Measurements from ENCODE around the gene TMEM59L.
A peak's percentile ranks its signal among the peaks of the same experiment; 100 is the strongest.

TMEM59L gene

DNA sequence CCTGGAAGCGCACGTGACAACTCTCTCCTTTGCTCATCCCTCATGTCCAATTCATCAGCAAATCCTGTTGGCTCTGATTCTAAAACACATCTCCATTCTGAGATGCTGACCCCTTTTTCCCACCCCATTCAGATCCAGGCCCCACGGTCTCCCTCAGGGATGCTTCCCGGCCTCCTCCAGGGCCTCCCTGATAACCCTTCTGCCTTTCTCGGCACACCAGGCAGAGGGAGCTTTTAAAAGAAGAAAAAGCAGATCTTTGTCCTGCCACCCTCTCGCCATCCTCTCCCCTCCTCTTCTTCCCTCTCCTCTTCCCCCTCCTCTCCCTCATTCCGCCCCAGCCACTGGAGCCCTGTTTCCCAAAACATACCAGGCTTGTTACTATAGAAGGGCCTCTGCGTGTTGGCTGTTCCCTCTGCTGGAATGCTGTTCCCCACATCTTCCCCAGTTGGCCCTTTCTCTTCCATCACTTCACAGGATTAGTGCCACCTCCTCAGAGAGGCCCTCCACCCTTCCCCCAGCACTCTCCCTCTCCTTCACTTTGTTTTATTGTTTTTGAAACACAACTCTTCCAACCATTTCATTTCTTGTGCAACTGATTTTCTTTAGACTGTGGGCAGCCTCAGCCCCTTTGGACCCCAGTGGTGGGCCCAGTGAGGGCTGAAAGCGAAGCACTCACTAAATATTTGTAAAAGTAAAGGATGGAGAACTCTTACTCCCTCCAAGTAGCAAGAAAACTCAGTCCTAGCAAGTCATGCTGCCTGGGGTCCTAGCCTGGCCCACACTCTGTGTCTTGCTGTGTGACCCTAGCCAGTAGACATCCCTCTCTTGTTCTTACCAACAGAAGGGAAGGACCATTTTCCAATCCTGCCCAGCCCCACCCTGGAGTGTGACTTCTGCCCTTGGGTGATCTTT, 3.6 kb upstream of the TMEM59L start:
- DNase-seq (ENCODE audit: low spot score): no peak

DNA sequence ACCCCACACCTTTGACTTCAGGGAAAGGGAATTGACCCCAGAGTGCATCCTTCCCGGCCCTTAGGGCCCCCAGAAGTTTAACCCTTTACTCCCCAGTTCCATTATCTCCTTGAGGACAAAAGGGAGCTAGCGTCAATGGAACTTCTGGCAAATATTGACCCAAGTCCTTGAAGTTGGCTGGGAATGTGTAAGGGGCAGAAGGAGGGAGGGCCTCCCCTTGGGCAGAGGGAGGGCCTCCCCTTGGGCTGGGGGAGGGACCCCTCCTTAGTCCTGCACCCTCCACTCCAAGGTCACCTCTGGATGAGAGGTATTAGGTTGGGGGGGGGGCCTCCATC, 3.0 kb upstream of the TMEM59L start:
- DNase-seq (ENCODE audit: low spot score): no peak

DNA sequence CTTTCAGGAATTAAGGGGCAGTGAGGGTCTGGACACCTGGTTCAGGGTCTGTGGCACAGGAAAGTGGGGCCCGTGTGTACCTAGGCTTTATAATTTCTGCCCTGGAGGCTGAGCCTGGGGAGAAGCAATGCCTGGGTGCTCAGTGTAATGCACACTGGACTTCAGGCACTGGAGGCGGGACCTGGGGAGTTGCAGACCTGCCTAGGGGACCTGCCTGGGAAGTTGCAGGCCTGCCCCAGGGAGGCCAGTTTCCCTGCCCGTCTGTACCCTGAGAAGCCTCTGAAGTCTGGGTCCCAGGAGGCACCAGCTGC, 2.5 kb upstream of the TMEM59L start:
- no peak for DNase-seq (ENCODE audit: low spot score)

DNA sequence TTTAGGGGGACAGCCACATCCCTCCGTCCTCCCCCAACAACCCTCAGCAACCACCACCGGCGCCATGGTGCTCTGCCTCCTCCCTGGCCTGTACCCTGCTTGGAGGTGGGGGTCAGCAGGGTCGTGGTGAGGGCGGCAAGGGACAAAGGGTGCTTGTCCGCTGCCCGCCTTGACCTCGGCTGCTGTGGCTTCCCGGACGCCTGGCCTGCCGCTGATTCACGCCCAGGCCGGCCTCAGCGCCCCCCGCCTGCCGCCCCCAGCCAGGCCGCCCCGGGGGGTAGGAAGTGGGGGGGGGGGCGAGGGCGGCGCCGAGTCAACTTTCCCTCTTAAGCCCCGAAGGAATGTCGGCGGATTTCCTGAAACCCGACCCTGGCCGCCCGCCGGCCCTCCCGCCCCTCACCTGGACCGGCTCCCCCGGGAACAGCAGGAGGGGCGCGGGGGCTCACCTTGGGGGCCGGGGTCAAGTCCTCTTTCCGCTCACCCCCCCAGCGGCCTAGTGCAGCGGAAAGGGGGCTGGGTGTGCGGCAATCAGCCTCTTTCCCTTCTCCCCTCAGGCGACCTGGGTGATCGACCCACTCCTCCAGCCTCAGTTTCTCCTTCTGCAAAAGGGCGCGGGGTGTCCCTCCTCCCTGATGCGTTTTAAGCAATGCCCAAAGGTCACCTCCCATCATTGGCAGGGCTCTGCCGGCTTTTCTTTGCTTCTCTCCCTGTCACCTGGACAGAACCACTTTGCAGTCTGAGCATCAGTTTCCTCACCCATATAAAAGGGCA, 1.9 kb upstream of the TMEM59L start:
- no peak for DNase-seq (ENCODE audit: low spot score)

DNA sequence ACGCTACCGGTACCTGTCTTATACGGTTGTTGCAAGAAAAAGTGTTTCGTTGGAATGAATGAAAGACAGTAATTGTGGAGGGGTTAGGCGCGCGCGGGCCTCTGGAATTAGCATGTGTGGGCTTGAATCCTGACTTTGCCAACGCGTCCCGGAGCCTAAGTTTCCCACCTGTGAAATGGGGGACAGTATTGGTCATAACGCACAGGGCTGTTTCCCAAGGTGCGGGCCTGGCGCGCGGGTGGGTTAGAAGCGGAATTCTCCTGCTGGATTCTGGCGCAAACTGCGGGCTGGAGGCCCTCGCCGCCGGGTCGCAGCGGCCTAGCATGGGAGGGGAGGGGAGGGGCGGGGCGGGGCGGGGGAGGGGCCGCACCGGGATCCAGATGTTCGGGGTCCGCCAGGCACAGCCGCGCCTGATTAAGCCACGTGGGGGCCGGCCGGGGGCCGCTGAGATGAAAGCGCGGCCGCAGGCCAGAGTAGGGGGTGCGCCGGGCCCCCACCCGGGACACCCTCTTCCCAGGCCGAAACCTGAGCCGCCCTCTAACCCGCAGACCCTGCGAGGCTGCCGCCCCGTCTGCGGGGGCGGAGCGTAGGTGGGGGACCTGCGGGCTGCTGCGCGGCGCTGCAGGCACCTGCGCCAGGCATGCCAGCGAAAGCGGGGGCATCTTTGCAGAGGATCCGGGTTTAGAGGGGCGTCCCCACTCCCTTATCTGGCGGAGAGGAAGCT, 1.2 kb upstream of the TMEM59L start:
- DNase-seq (ENCODE audit: low spot score): no peak

DNA sequence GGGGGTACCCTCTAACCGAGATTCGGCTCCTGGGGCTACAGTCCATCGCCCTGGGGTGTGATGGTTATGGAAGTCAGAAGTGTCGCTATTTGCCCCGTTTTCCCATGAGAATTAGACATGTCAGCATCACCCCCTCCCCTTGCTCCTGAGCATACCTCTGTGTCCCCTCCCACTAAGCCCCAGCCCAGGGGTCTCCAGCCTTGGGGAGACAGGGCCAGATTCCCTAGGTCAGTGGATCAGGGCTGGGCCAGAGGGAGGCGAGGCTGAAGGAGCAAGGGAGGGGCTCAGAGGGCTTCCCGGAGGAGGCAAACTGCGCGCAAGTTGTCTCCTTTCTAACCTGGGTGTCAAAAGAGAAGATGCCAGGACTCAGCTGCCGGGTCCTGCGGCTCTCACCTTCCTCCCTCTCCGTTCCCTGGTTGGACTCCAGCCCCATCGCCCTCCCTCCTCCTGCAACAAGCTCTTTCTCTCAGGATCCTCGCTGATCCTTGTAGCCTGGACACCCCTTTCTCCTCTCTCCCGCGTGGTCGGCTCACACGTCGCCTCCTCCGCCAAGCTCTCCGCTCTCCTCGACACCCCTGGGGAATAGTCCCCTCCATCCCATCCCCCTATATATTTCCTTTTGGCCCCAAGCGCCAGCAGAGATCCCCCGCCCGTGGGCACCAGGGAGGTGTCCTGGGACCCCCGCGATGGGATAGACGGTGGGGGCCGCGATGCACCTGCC, 459 bp upstream of the TMEM59L start:
- DNase-seq (ENCODE audit: low spot score): no peak

DNA sequence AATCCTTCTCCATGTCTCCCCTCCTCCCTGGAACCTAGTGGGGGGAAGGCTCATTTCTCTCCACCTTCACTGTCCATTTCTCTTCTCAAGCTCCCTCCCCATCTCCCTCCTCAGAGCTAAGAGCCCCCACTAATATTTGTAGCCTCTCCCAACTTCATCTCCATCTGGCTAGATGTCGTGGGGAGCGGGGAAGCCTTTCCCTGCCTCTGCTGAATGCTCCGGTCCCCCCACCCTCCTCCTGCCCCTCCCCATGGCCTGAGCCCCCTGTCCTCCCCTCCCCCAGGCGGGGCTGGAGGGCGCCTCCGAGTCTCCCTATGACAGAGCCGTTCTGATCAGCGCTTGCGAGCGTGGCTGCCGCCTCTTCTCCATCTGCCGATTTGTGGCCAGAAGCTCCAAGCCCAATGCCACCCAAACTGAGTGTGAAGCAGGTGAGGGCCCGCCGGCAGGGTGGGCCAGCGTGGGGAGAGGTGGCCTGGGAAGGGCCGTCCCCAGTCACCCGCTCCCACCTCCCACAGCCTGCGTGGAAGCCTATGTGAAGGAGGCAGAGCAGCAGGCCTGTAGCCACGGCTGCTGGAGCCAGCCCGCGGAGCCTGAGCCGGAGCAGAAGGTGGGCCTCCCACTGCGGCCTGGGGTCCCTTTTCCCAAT, 1.0 kb downstream of the TMEM59L start:
- no peak for DNase-seq (ENCODE audit: low spot score)

DNA sequence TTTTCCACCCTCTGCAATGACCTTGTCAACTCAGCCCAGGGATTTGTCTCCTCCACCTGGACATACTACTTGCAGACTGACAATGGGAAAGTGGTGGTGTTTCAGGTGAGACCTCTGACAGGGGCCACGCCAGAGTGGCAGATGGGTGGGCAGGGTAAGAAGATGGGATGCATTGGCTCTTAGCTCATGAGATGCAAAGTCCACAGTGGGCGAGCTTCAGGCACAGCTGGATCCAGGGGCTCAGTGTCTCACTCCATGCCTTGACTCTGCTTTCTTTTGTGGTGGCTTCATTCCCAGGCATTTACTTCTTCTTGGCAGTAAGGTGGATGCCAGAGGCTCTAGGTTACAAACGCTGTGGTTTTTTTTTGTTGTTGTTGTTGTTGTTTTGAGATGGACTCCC, 3.4 kb downstream of the TMEM59L start:
- DNase-seq (ENCODE audit: low spot score): no peak

DNA sequence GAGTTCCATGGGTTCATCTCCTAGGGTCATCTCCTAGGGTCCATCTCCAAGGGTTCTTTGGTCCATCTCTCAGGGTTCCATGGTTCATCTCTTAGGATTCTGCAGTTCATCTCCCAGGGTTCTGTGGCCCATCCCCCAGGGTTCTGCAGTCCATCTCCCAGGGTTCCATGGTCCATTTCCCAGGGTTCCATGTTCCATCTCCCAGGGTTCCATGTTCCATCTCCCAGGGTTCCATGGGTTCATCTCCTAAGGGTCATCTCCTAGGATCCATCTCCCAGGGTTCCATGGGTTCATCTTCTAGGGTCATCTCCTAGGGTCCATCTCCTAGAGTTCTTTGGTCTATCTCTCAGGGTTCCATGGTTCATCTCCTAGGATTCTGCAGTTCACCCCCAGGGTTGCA, 4.9 kb downstream of the TMEM59L start:
- no peak for DNase-seq (ENCODE audit: low spot score)

DNA sequence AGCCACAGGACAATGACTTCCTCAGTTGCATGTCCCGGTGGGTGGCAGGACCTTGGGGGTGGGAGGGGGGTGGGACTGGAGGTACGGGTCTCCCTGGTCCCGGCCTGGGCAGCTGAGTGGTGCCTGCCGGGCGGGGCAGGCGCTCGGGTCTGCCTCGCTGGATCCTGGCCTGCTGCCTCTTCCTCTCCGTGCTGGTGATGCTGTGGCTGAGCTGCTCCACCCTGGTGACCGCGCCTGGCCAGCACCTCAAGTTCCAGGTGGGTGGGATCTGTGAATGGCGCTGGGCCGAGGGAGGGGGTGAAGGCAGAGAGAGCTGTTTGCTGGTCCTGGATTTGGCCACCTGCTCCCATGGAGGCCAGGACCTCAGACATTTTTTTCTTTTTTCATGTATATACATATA, 5.6 kb downstream of the TMEM59L start:
- no peak for DNase-seq (ENCODE audit: low spot score)

DNA sequence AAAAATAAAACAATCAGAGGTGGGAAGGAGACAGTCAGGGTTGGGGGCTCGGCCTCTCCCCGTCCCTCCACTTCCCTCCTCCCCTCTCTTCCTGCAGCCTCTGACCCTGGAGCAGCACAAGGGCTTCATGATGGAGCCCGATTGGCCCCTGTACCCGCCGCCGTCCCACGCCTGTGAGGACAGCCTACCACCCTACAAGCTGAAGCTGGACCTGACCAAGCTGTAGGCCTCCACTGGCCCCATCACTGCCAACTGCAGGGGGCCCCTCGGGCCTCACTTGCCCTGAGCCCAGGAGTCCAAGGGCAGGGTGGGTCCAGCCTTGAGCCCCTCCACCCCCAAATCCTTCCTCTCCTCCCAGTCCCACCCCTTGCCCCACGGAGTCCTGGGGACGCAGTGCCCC, 7.6 kb downstream of the TMEM59L start:
- DNase-seq (ENCODE audit: low spot score): no peak

DNA sequence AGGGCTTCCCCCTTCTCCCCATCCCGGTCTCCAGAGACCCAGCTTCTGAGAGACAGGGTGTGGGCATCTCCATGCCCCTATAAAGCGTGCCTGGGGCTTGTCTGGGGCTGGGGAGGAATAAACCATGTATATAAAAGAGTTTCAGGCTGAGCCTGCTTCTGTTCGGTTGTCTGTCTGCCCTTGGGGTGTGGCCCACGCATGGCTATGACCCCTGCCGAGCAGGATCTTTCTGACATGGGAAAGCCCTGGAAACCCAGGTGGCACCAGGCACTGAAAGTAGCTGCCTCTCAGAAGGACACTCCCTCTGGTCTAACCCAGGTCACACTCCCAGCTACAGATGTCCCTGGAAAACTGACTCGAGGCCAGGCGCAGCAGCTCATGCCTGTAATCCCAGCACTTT, 8.2 kb downstream of the TMEM59L start:
- DNase-seq (ENCODE audit: low spot score): no peak

DNA sequence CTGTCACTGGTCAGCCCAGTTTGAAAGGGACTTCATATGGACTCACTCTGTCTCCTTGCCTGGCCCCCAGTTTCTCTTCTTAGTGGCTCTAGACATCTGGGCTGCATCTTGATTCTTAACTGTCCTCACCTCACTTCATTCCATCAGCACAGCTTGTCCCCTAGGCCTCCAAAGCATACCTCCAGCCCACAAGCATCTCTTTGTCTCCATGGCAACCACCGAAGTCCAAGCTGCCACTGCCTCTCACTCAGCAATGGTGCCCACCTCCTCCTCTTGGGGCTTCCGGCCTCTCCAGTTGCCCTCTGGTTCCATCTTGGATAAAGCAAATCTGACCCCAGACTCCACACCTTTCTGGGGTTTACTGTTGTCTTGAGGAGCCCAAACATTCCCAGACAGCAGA, 14.2 kb downstream of the TMEM59L start:
- no peak for DNase-seq (ENCODE audit: low spot score)

DNA sequence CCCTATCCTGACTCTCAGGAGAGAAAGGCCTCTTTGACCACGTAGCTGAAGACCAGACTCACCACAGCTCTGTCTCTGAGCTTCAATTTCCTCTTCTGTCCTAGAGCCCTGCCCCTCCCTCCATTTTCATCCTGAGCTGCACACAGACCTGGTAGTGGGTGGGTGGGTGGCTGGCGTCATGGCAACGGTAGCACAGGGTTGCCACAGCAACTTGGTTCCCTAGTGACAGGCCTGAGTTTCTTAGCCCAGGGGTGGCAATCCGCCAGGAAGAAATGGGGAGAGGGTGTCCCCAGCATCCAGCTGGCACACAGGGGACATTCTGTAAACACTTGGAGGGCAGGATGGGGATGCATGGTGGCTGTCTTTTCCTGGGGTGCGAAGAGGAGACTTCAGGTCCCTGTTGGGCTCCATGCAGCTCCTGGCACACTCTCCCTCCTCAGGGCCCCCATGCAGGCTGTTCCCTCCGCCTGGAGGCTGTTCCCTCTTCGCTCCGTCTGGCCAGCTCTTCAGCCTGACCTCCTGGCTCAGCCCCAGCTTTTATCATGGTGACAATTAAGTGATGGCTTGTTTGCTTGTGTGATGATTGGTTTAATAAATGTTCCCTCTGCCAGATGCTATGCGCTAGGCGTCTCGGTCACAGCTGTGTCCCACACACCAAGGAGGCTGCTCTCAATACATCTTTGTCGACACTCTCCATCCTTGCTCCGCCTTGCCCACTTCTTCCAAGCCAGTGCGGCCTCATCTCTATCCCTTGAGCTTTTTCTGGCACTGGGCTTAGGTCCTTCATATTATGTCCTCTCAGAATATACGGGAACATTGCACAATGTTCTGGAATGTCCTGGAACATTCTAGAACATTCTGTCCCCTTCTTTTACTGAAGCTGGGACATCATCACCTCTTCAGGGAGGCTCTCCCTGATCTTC, 16.8 kb downstream of the TMEM59L start:
- DNase-seq (ENCODE audit: low spot score): no peak

DNA sequence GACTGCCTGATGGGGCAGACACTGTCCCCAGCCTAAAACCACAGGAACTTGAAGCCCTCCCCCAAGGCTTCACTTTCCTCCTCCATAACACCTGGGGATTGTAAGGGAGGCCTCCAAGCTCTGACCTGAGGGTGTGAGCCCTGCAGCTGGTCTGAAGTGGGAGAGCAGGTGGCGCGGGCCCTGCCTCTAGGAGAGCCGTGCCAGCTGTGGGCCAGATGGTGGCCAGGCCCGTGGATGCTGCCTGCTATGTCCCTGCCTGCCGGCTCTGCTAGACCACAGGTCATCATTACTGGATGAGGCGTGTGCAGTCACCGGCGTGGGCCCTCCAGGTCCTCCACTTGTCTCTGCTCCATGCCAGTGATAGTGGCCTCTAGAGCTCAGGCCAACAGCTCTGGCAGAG, 20.7 kb downstream of the TMEM59L start:
- peak; percentile 21 for DNase-seq (ENCODE audit: low spot score)

DNA sequence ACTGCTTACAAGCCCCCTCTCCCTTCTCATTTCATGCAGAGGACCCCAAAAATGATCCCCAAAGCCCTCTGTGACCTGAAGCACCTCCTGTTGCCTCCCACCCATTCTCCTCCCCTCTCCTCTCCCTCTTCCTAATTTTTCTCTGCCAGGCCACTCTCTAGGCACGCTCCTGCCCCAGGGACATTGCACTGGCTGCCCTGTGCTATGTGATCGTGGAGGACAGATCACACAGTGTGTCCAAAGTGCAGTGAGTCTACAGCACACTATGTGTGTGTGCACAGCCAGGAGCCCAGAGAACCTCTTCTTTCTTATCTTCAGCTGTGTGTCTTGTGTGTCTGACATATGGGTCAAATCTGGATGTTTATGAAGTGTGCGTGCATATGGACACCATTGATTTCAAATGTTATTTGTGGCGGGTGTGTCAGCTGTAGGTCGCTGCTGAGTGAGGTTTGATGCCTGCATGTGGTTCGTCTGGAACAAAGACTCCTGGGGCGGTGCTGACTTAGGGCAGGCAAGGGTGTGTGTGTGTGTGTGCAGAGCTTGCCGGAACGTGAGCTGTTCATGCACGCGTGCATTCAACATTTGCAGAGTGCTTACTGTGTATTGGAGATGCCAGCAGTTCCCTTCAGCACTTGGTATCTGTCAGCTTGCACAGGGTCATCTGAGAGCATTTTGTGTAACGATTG, 22.1 kb downstream of the TMEM59L start:
- DNase-seq (ENCODE audit: low spot score): peak; percentile 61

DNA sequence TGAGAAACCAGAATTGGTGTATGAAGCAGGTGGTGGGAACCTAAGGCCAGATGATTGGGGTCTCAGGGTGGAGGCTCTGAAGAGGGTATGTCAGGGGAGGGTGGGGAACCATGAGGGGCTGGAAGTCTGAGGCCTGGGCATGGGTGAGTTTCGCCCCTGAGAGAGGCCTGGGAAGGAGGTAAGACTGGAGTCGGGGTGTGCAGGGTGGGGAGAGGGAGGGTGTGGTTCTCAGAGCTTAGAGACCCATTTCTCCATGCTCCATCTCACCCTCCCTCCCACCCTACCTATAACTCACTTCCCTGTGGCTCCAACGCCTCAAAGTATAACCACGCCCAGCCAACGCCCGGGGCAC, 23.1 kb downstream of the TMEM59L start:
- no peak for DNase-seq (ENCODE audit: low spot score)

DNA sequence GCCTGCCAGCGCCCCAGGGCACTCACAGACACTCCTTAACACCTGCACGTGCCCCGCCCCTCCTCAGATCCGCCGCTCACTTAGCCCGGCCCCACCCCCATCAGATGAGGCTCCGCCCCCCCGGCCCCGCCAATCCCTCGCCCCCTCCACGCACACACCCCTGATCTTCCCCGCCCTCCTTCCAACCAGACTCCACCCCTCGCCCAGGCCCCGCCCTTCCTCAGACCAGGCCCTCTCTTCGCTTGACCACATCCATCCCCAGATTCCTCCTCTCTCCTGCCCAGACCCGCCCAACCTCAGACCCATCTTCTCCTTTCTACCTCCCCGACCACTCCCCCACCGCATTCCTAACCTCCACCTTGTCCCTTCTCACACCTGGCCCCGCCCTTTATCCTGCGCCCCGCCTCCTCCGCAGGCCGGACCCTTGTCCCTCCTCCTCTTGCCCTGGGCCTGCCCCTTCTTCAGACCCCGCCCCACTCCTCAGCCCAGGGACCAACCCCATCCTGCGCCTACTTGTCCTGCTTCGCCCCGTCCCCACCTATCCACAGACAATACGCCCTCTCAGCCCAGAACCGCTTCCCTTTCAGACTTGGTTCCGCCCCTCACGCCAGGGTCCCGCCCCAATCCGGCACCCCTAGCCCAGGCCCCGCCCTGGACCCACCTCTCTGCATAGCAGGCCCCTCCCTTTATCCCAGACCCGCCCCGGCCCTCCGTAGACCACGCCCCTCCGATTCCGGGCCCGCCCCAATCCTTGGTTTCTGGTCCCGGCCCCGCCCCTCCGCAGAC, 23.7 kb downstream of the TMEM59L start:
- peak; percentile 94 for DNase-seq (ENCODE audit: low spot score)

DNA sequence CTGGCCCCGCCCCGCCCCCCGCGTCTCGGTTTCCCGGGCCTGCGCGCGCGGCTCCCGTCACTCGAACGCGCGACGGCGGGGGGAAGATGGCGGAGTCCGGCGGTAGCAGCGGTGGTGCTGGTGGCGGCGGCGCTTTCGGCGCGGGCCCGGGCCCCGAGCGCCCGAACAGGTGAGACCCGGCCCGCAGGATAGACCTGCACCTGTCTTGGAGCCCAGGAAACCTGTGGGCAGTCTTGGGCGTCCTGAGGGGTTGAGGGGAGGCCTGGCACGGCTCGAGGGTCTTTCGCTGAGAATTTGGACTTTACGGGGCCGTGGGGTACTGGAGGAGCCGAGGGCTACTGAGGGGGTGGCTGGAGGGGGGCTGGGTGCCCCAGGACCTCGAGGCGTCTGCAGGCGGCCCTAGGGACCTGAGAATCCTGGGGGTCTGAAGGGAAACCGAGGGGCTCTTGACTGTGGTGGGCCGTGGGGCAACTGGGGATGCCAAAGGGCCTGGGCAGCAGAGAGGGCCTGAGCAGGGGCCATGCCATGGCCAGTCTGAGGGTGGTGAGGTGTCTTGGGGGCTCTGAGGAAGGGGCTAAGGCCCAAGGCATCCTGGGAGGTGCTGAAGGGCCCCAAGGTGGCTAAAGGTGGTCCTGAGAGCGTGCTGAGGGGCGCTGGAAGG, 24.4 kb downstream of the TMEM59L start, which contains the start of gene KLHL26:
TSS of gene KLHL26 (plus strand) at position 60 of the 661 bp plus-strand sequence. CDS start at position 87, 27 bp downstream.
- no peak for DNase-seq (ENCODE audit: low spot score)
